ENCODE data around the gene TOX2. TPM values are rescaled to one million over a fixed set of nuclear protein-coding genes. Genes with fewer than 3 reads are reported as not detected.

The TOX2 gene
- total RNA-seq, 1 donor from 2014 or later = not detected

DNA sequence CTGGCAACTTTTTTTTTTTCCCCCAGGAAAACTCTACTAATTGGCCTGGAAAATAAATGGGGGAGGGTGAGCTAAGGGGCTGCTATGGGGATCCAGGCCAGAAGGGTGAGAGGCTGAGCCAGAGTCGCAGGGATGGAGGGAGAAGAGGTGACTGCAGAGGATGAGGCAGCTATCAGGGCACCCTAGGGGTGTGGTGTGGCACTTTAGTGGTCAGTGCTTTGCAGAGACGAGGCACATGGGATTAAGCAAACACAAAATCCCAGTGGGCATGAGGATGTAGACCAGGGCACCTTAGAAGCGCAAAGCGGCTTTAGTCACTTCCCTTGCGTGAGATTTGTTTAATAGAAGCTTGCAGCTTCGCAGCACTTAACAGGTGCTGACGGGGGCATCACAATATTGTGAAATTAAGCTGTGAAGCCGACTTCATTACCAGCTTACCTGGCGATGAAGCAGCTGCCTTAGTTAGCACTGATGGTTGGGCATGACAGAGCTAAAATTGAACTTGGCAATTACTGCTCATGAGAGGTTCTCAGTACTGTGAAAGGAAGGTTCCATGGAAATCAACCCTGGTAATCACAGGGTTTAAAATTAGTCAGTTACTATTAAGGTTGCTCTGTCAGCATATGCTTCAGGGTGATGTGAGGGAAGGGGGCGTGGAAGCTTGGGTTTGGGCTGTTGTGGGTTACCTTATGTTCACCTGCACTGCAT, 26.0 kb downstream of the TOX2 start:
- no peak for DNase-seq (ENCODE audit: low read depth)

DNA sequence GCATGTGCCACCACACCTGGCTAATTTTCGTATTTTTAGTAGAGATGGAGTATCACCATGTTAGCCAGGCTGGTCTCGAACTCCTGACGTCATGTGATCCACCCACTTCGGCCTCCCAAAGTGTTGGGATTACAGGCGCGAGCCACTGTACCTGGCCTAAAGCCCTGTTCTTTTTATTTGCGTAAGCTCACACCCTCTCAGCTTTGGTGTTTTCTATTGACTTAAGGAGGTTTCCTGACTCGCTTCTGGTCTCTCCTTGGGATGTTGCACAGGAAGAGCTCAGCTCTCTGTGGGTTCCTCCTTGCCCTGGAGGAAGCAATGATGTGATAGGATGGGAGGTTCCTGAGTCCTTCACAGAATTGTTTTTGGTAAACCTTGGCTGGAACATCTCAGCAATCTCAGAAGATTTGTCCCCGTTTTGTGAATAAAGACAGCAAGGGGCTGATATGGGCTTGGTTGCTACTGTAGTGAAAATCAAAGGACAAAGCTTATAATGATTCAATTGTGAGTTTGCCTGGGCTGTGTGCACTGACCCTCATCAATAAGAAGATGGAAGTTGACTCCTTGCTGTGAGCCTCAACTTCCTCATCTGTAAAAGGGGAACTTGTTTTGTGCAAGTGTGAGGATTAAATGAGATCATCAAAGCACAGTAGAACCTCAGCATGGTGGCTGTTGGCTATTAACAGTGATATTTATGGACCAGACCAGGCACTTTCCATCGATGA, 27.0 kb downstream of the TOX2 start:
- DNase-seq (ENCODE audit: low read depth) = no peak

DNA sequence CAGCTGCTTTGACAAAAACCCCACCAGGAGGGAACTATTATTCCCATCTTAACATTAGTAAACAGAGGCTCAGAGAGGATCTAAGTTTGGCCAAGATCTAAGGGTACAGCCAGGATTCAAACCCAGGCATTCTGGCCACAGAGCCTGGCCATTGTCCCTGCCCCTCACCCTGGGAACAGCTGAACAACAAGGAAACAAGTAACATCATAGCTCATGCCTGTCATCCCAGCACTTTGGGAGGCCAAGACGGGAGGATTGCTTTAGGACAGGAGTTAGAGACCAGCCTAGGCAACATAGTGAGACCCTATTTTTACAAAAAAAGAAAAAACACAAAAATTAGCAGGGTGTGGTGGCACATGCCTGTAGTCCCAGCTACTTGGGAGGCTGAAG, 27.5 kb downstream of the TOX2 start:
- DNase-seq (ENCODE audit: low read depth) = no peak

DNA sequence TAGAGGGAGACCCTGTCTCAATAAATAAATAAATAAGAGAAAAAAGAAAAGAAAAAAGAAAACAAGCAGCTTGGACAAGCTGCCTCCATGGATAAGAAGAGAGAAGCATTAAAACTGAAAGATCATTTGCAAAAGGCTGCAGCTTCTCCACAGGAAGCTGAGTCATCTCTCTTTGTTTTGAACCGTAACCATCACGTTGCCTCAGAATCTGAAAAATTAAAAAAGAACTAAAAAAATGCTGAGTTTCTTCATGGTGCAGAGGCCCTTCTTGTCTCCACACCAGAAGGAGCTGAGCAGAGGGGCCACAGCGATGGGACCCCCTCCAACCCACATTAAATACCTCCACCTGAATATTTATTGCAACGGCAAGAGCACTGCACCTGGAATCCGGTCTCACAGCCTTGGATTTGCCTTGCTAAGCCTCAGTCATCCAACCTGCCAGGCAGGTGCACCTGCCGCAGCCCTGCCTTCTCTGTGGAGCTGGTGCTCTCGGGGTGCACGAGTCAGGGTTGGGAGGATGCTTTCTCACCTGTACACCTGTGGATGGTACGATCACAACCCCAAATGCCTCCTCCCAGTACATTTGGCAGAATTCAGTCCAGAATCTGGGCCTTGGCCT, 28.1 kb downstream of the TOX2 start:
- peak; percentile 74 for DNase-seq (ENCODE audit: low read depth)

DNA sequence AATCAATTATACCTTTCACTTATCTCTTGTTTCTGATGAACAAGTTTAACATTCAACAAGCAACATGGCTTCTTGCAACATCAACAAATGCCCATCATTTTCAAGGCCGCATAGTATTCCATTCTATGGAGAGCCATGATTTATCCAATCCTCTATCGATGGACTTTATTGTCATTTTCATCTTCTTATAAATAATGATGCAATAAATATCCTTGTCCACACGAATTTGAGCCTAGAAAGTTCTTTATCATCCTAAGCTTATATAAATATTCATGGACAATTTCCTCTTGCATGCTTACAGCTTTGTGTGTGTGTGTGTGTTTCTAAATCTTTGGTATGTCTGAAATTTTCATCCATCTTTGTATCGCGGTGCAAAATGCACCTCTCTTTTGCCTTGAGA, 29.1 kb downstream of the TOX2 start:
- no peak for DNase-seq (ENCODE audit: low read depth)

DNA sequence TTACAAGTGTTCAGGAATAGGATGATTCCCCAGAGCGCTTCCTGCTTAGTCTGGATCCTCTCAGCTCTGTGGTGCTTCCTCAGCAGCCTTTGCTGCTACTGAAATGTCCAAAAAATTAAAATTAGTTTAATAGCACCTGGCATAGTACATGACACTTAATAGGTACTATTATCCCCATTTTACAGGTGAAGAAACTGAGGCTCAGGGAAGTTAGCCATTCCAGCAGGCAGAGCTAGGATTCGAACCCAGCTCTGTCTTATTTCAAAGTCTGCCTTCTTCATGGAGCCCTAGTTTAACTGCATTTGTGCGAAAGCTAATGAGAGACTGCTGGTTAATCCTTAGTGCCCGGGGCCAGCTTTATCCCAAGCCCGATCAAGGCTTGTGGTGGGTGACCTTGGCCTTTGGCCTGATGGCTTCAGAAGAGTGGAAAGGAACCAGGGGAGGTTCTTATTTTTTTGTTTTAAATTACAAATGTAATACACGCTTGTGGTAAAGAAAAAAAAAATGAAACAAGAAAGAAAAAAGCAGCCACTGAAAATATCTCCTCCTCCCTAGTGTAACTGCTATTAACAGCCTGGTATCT, 30.1 kb downstream of the TOX2 start:
- no peak for DNase-seq (ENCODE audit: low read depth)

DNA sequence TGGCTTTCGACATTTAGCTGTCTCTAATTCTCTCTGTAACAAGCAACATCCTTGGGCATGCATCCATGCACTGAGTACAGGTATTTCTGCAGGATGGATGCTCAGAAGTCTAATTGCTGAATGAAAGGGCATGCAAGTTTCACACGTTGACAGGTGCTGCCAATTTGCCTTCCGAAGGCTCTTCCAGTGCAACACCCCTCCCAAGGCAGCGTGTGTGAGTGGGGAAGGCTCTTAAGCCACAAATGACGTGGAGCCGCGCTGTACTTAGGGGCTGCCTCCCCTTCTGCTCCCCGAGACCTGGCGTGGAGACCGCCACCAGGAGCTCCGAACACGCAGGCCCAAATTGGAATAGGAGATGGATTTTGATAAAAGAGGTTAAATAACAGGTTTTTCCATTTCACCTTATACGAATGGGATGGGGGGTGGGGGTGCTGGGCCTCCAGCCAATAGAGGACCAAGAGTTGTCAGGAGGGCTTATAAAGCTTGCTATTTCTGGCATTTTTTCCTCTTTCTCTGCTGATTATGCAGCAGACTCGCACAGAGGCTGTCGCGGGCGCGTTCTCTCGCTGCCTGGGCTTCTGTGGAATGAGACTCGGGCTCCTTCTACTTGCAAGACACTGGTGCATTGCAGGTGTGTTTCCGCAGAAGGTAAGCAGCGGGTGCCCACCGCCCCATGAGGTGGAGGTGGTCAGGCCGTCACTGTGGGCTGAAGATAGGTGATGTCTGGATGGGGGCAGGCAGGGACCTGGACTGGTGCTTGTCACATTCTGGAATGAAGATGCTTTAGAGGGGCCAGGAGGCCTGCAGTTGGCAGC, 30.9 kb downstream of the TOX2 start:
- DNase-seq (ENCODE audit: low read depth) = no peak

DNA sequence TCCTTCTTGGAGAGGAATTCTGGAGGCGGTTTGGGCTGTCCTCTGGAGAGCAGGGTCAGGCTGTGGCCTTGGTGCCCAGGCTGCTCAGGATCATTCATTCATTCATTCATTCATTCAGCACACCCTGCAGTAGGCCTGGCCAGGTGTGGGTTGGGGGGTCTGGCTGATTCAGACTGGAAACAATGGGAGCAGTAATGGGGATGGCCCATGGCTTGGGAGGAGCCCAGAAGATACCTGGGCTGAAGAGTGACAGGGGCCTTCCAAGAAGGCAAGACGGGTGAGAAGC, 31.5 kb downstream of the TOX2 start:
- DNase-seq (ENCODE audit: low read depth) = no peak

DNA sequence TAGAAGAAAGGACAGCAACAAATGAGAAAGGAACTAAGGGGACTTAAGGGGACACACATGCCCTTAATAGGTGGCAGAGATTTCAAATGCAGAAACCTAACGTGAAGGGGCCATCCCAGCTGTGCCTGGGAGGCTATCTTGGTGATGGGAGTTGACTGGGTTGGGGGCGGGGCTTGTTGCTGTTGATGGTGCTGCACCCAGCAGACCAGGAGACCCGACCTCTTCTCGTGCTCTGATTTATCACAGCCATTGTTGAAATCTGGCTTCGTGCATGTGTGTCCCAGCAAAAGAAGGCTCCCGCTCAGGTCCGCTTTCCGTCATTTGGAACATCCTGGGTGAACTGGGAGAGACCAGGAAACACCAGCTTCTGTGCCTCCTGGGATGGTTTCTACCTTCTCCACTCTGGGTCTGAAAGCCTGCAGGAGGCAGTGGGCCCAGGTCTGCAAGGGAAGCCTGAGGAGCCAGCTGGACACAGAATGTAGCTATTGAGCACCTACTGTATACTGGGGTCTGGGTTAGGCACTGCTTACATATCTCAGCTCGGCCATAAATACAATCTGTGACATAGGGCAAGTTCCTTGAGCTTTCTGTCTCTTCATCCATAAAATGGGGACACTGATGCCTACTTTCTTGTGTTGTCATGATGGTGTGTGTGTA, 32.1 kb downstream of the TOX2 start:
- DNase-seq (ENCODE audit: low read depth) = no peak

DNA sequence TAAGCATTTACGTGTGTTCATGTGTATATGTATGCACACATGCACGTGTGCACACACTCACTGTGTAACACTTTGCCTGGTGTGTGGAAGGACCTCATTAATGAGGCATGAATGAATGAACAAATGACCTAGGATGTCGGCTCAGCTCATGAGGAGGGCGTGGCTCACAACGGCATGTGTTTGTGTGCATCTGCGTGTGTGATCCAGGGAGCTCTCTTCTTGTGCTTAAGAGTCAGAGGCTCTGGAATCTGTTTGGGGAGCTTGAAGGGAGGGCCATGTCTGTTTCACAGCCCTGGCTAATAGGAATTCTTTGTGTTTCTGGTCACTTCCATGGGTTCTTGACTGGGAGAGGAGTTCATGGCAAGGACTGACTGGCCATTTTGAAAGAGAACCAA, 32.7 kb downstream of the TOX2 start:
- DNase-seq (ENCODE audit: low read depth) = no peak

DNA sequence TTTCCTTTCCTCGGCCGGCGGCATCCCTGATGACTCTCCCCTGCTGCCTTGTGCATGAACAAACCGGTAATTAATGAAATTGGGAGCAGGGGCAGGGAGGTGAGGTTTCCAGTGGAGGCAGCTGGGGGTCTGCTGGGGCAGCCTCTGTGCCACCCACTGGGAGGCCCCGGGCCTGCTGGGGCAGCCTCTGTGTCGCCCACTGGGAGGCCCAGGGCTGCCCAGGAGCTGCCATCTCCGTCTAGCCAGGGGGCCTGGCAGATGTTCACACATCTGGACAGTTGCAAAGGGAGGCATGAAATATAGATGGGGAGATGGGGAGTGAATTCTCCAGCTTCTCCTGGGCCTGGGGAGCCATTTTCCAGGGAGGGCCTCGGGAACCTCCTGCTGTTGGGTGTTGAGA, 33.8 kb downstream of the TOX2 start:
- DNase-seq (ENCODE audit: low read depth) = no peak

DNA sequence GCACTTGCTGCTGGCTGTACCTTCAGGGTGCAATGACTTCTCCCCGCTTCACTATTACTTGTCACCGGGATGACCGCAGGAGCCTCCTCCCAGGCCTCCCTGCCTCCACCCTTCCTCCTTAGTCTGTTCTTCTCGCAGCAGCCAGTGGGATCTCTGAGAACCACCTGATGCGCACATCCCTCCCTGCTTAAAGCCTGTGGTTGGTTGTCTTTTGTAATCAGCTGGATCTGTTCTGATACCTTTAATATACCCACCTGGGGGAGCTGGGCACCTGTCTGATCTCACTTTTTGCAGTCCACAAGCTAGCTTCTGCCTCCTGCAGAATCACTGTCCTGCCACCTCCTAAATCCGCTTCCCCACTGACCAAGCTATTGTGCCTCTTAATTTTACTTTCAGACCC, 34.6 kb downstream of the TOX2 start:
- no peak for DNase-seq (ENCODE audit: low read depth)

DNA sequence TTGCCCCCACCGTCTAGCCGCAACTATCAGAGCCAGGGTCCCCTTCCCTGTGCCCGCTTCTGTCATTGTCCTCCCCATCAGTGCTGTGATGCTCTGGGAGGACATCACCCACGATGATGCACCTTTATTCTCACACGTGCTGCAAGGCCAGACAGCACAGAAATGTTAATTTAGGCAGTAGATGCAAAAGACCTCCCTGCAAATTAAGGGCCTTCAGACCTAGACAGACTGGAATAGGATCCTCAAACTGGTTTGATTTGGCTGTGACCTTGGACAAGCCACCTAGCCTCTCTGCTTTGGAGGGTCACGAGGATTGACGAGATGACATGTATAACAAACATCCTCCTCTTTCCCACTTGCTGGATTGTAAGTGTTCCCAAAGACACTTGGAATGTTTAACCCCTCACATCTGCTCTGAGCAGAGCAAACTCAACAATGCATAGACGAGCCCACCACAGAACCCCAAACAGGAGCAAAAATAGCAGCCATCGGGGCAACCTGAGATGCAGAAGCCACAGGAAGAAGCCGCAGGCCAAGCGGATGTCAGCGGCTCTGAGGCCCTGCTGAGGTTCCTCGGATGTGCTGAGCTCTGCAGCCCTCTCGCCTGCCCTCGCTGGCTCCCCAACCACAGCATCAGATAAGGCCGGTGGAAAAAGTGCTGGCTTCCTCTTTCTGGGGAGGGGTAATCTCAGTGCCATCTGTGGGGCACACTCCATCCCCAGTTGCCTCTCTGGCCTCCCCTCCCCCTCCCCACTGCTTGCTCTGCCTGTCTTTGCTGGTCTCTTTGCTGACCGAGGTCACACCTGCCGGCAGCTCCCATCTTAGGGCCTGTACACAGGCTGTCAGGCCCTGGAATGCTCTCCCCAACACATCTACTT, 35.3 kb downstream of the TOX2 start:
- no peak for DNase-seq (ENCODE audit: low read depth)

DNA sequence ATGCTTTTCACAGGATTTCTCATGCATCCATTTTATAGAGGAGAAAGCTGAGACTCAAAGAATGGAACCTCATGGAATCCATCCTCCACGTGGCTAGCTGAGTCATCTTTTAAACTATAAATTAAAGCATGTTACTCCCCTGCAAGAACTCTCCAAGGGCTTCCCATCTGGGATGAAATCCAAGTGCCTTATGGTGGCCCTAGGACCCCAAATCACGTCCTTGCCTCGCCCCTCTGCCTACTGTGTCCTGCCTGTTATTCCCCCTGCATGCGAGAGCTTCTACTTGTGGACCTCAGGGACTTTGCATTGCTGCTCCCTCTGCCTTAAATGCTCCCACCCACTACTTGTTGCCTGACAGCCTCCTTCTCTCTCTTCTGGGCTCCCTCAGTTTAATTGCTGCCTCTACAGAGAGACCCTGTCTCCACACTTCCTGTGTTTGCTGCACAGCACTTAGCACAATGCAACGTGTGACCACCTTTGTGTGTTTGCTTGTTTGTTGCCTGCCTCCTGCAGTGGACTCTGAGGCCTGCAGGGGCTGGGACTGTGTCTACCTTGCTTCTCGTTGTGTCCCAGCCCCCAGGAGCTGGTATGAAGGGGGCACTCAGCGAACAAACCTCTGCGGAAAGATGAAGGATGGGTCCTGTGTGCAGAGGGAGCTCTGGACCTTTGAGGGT, 39.4 kb downstream of the TOX2 start:
- no peak for DNase-seq (ENCODE audit: low read depth)

DNA sequence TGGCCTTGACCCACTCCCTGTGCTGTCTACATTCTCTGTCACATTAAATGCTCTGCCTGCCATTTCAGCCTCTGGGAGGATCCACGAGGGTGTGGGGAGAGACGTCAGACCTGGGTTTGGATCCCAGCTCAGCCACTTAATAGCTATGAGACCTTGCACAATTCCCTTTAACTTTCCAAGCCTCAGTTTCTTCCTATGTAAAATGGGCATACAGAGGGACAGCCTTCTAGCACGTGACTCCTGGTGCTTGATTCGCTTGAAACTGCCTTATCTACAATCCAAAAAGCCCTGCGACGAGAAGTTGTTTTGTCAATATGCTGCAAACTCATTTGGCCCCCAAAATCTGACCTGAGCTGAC, 40.0 kb downstream of the TOX2 start:
- no peak for DNase-seq (ENCODE audit: low read depth)

DNA sequence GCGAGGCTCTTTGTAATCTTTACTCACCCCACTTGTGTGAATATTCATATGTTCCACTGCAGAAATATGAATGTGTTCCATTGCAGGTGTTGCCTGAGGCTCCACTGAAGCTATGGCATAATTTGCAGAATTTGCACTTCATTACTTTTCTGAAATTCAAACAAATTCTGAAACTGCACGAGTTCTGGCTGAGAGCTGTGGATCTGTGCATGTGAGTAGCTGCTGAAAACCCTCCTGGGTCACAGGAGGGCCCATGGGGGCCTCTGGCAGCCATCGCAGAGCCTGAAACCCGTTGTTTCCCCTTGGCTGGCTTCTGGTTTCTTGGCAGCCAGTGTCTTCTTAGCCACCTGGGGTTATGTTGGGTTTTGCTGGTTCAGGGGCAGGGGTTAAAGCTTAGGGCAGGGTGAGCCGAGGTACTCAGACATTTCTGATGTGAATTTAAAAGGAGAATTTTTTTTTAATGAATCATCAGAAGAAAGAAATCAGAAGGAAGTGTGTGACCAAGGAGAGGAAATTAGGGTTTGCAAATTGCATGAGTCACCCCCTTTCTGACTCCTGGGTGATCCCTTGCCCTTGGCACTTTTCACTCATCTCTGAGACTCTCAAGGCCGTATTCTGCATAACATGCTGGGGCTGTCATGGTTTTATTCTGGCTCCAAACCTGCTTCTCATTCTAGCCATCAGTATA, 40.6 kb downstream of the TOX2 start:
- peak; percentile 98 for DNase-seq (ENCODE audit: low read depth)

DNA sequence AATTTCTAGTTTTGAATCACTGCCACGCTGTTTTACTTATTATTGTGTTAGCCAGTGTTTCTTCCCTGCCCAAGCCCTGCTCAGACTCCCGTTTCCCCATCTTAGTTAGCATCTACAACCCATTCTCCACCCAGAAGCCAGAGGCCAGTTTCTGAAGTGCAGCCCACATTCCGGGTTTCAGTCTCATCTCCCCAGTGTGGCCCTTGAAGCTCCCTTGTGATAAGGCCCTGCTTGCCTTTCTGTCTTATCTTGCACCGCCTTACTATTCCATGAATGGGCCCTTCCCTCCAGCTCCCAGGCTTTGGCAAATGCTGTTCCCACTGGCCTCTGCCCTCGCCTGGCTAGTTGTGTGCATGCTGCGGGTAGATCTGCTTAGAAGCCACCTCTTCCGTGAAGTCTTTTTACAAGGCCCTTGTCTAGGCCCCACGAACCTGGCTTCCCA, 41.1 kb downstream of the TOX2 start:
- no peak for DNase-seq (ENCODE audit: low read depth)

DNA sequence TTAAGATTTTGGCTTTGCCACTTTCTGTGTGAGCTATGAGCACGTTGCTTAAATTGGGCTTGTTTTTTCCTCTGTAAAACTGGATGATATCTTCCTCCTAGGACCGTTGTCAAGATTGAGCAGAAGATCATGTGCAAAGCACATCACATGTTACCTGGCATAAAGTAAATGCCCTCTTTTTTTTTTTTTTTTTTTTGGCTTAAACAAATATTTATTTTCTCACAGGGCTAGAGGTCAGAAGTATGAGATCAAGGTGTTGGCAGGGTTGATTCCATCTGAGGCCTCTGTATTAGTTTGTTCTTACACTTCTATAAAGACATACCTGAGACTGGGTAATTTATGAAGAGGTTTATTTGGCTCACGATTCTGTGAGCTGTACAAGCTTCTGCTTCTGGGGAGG, 42.7 kb downstream of the TOX2 start:
- DNase-seq (ENCODE audit: low read depth) = no peak

DNA sequence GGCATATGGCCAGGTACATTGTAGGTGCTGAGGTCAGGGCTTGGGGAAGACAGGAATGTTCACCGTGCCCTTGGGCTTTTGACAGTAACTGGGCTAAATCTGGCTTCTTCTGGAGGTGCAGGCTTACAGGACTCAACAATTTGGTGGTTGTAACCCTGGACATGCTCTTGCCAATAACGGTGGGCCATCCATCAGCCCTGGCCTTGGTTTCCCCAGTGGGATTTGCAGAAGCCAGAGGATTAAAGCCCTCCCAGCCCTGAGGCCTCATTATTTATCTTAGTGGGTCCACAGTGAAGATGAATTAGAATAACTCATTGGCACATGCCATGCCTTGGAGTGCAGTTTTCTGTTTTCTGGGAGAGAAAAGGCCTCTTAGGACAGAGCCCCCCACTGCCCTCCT, 44.0 kb downstream of the TOX2 start:
- DNase-seq (ENCODE audit: low read depth) = no peak
